GM18508 (cell line): ENCODE measurements around the gene PACSIN2.

Source experiments
- ATAC-seq: cut with Tn5 transposase; IDR thresholded peaks from one replicate; pipeline ENCODE4 v1.9.1; 2021; ENCODE audit warnings: moderate number of reproducible peaks; ENCODE audit not compliant: insufficient read depth, unreplicated experiment

PACSIN2 gene

GRCh38 chr22:42914511-42915076 lies 100.4 kb downstream of the PACSIN2 start:
- ATAC-seq: no peak

- no peak for ATAC-seq
These were observed 101.0 kb downstream of the PACSIN2 start for GRCh38 chr22:42913874-42914510.

GRCh38 chr22:42912059-42912458 lies 102.9 kb downstream of the PACSIN2 start:
- no peak for ATAC-seq

- no peak for ATAC-seq
These were observed 104.6 kb downstream of the PACSIN2 start for GRCh38 chr22:42910221-42910942.

- no peak for ATAC-seq
These were observed 105.4 kb downstream of the PACSIN2 start for GRCh38 chr22:42909363-42910058.

GRCh38 chr22:42908374-42908746 lies 106.6 kb downstream of the PACSIN2 start:
- no peak for ATAC-seq

- ATAC-seq: no peak
These were observed 107.3 kb downstream of the PACSIN2 start for GRCh38 chr22:42907404-42908373.

GRCh38 chr22:42906605-42907348 lies 108.2 kb downstream of the PACSIN2 start:
- ATAC-seq: no peak

- ATAC-seq: no peak
These were observed 109.2 kb downstream of the PACSIN2 start for GRCh38 chr22:42905702-42906183.

- no peak for ATAC-seq
These were observed 109.7 kb downstream of the PACSIN2 start for GRCh38 chr22:42905217-42905616.

GRCh38 chr22:42904050-42904449 lies 110.9 kb downstream of the PACSIN2 start:
- no peak for ATAC-seq

GRCh38 chr22:42902875-42903510 lies 112.0 kb downstream of the PACSIN2 start:
- ATAC-seq: no peak

- ATAC-seq: no peak
These were observed 113.0 kb downstream of the PACSIN2 start for GRCh38 chr22:42901790-42902508.

GRCh38 chr22:42897960-42898359 lies 117.0 kb downstream of the PACSIN2 start:
- no peak for ATAC-seq

GRCh38 chr22:42895541-42895981 lies 119.4 kb downstream of the PACSIN2 start:
- ATAC-seq: no peak

GRCh38 chr22:42895087-42895486 lies 119.9 kb downstream of the PACSIN2 start:
- ATAC-seq: no peak

GRCh38 chr22:42893371-42894150 lies 121.4 kb downstream of the PACSIN2 start:
- no peak for ATAC-seq
